Tibial nerve (tissue), 4 donors: Measurements from ENCODE around the gene DNAJC16. TPM values are rescaled to one million over a fixed set of nuclear protein-coding genes. Genes with fewer than 3 reads are reported as not detected.

Experiments used
- DNase-seq, 2 donors: peaks; one replicate each; pipeline ENCODE4 v3.0.0-alpha.2; 2019; ENCODE audit warnings: low spot score in 2 of 2
- H3K27ac ChIP-seq, 4 donors: fragments of 200-600 bp; sonication (generic) in 3 of 4; one replicate each; pipeline ENCODE4 v1.5.1; 2017 to 2019; ENCODE audit warnings: mild to moderate bottlenecking in 1 of 4
- H3K27me3 ChIP-seq, 2 donors: fragments of 200-600 bp; sonication (generic) in 1 of 2; one replicate each; pipeline versions ENCODE4 v1.5.1 to v1.6.0; 2017 to 2019
- H3K36me3 ChIP-seq, 3 donors: fragments of 200-600 bp; sonication (generic); one replicate each; pipeline ENCODE4 v1.5.1; 2018 to 2019
- H3K4me1 ChIP-seq, 4 donors: fragments of 200-600 bp; sonication (generic) in 3 of 4; one replicate each; pipeline ENCODE4 v1.5.1; 2017 to 2019
- H3K4me3 ChIP-seq, 4 donors: fragments of 200-600 bp; sonication (generic) in 3 of 4; one replicate each; pipeline ENCODE4 v1.5.1; 2017 to 2019; ENCODE audit warnings: mild to moderate bottlenecking in 1 of 4, moderate library complexity in 1 of 4
- H3K9me3 ChIP-seq, 4 donors: fragments of 200-600 bp; sonication (generic) in 3 of 4; one replicate each; pipeline ENCODE4 v1.5.1; 2017 to 2019
- EP300 ChIP-seq, 2 donors: sonication (generic); formaldehyde crosslinking; IDR thresholded peaks; one replicate each; pipeline ENCODE4 v1.6.1; 2017; ENCODE audit warnings: antibody characterized with exemption in 2 of 2, mild to moderate bottlenecking in 1 of 2
- POLR2A ChIP-seq, 2 donors: fragments of 450-650 bp; IDR thresholded peaks; one replicate each; pipeline ENCODE4 v1.6.1; 2017; ENCODE audit warnings: antibody characterized with exemption in 2 of 2, mild to moderate bottlenecking in 2 of 2, moderate library complexity in 2 of 2
- WGBS, 2 donors: methylation state at CpG; one replicate each; pipeline ENCODE4 v1.1.5; 2018; 5-methylcytosine and 5-hydroxymethylcytosine counted together
- total RNA-seq, 4 donors: library from RNA; depleted of rRNA; stranded (reverse); fragments of >200 nt; gene quantifications; one replicate each; pipeline ENCODE4 v1.1.0, GENCODE V29; 2016
- TF ChIP-seq, protein P1 (sequence below), 5 experiments: fragments of 200-600 bp in 3 of 5; fragments of 450-650 bp in 2 of 5; sonication (generic) in 3 of 5; IDR thresholded peaks; one replicate each; pipeline ENCODE4 v1.5.1; 2016 to 2019; ENCODE audit warnings: antibody characterized with exemption in 5 of 5, mild to moderate bottlenecking in 3 of 5, moderate library complexity in 2 of 5

Gene DNAJC16
- total RNA-seq, 4 donors from 2014 or later, result 11.4 to 35.0 (median 26.3) TPM

DNA sequence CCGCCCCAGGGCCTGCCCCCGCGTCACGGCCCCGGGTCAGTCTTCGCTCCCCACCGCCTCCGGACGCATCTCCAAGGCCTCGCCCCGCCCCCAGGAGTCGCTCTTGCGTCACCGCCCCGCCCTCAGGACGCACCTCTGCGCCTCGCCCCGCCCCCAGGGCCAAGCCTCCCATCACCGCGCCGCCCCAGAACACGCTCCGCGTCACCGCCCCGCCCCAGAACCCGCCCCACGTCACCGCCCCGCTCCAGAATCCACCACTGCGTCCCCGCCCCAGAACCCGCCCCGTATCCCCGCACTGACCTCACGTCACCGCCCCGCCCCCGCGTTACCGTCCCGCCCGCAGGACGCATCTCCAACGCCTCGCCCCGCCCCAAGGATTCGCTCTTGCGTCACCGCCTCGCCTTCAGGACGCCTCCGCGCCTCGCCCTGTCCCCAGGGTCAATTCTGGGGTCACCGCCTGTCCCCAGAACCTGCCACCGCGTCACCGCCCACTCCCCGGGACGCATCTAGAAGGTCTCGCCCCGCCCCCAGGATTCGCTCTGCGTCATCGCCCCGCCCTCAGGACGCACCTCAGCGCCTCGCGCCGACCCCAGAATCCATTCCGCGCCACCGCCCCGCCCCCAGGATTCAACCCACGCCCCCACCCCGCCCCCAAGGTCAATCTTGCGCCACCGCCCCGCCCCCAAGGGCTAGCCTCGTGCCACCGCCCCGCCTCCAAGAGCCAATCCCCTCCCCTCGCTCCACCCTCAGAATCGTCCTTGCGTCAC lies 2.2 kb upstream of the DNAJC16 start:
- TF ChIP-seq POLR2A (IDR thresholded peaks at IDR 0.05) (no peak), EP300 (IDR thresholded peaks at IDR 0.05) (peak; percentile 27 to 34)
- TF ChIP-seq, protein P1, sequence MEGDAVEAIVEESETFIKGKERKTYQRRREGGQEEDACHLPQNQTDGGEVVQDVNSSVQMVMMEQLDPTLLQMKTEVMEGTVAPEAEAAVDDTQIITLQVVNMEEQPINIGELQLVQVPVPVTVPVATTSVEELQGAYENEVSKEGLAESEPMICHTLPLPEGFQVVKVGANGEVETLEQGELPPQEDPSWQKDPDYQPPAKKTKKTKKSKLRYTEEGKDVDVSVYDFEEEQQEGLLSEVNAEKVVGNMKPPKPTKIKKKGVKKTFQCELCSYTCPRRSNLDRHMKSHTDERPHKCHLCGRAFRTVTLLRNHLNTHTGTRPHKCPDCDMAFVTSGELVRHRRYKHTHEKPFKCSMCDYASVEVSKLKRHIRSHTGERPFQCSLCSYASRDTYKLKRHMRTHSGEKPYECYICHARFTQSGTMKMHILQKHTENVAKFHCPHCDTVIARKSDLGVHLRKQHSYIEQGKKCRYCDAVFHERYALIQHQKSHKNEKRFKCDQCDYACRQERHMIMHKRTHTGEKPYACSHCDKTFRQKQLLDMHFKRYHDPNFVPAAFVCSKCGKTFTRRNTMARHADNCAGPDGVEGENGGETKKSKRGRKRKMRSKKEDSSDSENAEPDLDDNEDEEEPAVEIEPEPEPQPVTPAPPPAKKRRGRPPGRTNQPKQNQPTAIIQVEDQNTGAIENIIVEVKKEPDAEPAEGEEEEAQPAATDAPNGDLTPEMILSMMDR (IDR thresholded peaks at IDR 0.05), result no peak
- 2 to 3% methylated on average over 10 to 23 of the region's 88 CpGs for WGBS, 2 donors

DNA sequence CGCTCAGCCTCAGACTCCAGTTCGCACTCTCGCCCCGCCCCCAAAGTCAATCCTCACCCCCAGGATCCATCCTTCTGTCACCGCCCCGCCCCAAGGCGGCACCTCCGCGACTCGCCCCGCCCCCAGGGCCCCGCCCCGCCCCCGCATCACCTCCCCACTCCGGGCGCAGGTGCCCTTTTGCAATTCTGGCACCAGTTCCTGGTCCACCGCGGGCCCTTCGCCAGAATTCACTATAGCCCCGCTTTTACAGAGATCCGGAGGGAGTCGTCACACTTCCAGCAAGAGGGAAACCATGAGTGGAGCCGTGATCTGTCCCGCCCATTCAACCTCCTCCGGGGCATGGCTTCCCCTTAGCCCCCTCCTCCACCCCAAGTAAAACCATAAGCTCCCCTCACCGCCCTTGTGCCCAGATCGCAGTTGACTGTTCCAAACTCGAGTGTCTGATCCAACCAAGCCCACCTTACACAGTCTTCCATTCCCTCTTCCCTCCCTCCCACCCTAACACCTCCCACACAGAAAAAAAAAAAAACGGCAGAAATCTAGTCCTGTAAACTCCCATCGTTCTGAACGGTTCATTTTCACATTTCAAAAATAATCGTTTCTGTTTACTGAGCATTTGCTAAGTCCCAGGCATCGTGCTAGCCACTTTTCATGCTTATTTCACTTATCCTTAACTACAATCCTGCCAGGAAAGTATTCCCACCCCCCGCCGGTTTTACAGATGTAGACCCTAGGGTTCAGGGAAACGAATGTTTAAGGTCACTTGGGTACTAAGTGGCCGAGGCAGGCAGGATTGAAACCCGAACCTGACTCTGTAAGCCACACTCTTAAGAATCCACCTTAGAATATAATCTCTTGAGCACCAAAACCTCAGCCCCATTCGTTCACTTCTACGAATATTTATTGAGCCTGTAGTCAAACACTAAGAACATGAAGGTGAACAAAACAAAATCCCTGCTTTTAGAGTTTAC lies 1.3 kb upstream of the DNAJC16 start:
- H3K36me3 ChIP-seq, result peaks cover 0 to 4% (median 0%) of the 10 kb centered on the region in 3 donors
- H3K9me3 ChIP-seq, result no peaks in the 10 kb centered on the region
- TF ChIP-seq EP300 (IDR thresholded peaks at IDR 0.05), result peak; percentile 29 to 78
- TF ChIP-seq, protein P1 (IDR thresholded peaks at IDR 0.05), result no peak
- peak in 1 of 2 donors; percentile 64 for TF ChIP-seq POLR2A (IDR thresholded peaks at IDR 0.05)
- peaks cover 3 to 43% (median 15%) of the 10 kb centered on the region in 4 donors for H3K4me1 ChIP-seq
- H3K27me3 ChIP-seq, result no peaks in the 10 kb centered on the region
- DNase-seq, result peak; percentile 16 to 100
- peak overlapping the region; percentile 95 to 99 (median 98) for H3K27ac ChIP-seq
- WGBS, 2 donors, result 3 to 5% methylated on average over 32 to 37 of the region's 40 CpGs
- H3K4me3 ChIP-seq, result peak overlapping the region; percentile 54 to 81 (median 67)

More for the DNA sequence above, 2.2 kb upstream of the DNAJC16 start:
- Histone ChIP-seq H3K9me3 (no peaks in the 10 kb centered on the region), H3K27me3 (no peaks in the 10 kb centered on the region), H3K36me3 (no peaks in the 10 kb centered on the region), H3K4me1 (peaks cover 3 to 43% (median 15%) of the 10 kb centered on the region in 4 donors), H3K4me3 (peak overlapping the region; percentile 54 to 77 (median 72)), H3K27ac (peak overlapping the region; percentile 95 to 99 (median 98))
- peak; percentile 100 for DNase-seq

DNA sequence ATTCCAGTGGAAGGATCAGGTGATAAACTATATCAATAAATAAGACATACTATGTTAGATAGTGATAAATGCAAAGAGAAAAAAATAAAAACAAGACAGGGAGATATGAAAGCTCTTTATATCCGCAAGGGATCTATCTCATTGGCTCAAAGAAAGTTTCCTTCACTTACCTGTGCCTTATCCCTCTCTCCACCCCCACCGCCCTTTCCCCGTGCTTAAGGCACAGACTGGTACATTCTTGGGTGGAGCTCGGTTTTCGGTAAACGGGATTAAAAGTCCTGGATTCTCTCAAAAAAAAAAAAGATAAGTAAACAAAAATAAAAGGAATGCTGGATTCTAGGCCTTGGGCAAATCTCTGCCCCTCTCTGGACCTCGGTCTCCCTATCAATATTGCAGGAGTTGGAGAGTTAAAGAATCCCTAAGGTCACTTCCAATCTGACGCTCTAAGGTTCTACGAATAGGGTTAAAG lies 593 bp upstream of the DNAJC16 start:
- DNase-seq, result no peak
- no peaks in the 10 kb centered on the region for H3K9me3 ChIP-seq
- peak overlapping the region; percentile 95 to 99 (median 98) for H3K27ac ChIP-seq
- H3K27me3 ChIP-seq, result no peaks in the 10 kb centered on the region
- peak overlapping the region; percentile 14 to 81 (median 64) for H3K4me3 ChIP-seq
- H3K36me3 ChIP-seq, result peaks cover 0 to 11% (median 0%) of the 10 kb centered on the region in 3 donors
- 8 to 10% methylated on average over 9 of the region's 9 CpGs for WGBS, 2 donors
- TF ChIP-seq POLR2A (IDR thresholded peaks at IDR 0.05), result no peak
- H3K4me1 ChIP-seq, result peaks cover 3 to 43% (median 15%) of the 10 kb centered on the region in 4 donors

DNA sequence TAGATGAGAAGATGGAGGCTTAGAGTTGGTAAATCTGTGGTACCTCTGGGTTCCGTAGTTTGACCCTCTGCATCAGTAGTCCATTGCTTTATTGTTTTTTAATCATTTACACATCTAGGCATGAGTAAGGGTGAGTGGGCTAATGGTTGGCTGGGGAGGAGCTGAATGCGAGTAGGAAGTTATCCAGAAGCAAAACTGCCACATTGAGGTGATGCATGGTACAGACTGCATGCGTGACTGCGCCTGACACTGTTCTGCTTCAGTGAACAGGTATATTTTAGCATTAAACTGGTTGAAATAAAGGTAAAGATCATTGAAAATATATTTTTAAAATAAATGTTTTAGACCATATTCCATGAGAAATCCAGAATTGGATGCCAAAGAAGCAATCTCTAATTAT lies 4.4 kb downstream of the DNAJC16 start:
- Histone ChIP-seq H3K4me1 (peaks cover 3 to 23% (median 6%) of the 10 kb centered on the region in 4 donors), H3K27ac (no peak overlapping the region), H3K9me3 (no peaks in the 10 kb centered on the region), H3K4me3 (no peak overlapping the region), H3K27me3 (no peaks in the 10 kb centered on the region), H3K36me3 (peaks cover 0 to 36% (median 0%) of the 10 kb centered on the region in 3 donors)
- no peak for DNase-seq
- WGBS, 2 donors, result 92 to 97% methylated on average over 4 of the region's 4 CpGs
- TF ChIP-seq EP300 (IDR thresholded peaks at IDR 0.05) (no peak), POLR2A (IDR thresholded peaks at IDR 0.05) (no peak)
- TF ChIP-seq, protein P1 (IDR thresholded peaks at IDR 0.05), result no peak

DNA sequence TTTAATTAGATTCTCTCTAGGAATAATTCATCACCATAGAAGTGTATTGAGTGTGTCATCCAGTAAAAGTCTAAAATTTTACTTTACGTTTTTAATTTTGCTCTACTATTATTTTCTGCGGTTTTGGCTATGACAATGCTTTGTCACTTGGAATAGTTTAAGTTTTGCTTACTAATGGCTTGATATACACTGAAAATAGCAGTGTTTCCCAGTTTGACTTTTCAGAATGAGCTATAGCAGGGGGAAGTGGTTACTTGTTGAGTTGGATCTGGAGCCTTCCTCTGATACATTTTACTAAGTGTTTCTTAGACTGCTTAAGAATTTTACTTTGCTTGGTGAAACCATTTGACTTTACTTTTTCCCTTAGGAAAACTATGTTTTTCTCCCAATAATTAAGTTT lies 5.0 kb downstream of the DNAJC16 start:
- TF ChIP-seq, protein P1 (IDR thresholded peaks at IDR 0.05), result no peak
- no peak for TF ChIP-seq EP300 (IDR thresholded peaks at IDR 0.05)
- no peak for TF ChIP-seq POLR2A (IDR thresholded peaks at IDR 0.05)
- Histone ChIP-seq H3K4me3 (no peak overlapping the region), H3K27ac (no peak overlapping the region), H3K4me1 (peaks cover 3 to 20% (median 5%) of the 10 kb centered on the region in 4 donors), H3K36me3 (peaks cover 0 to 43% (median 0%) of the 10 kb centered on the region in 3 donors), H3K9me3 (no peaks in the 10 kb centered on the region), H3K27me3 (no peaks in the 10 kb centered on the region)
- WGBS, 2 donors, result 73 to 81% methylated on average over 2 of the region's 2 CpGs
- no peak for DNase-seq
